Measurements from ENCODE around the gene PCAT6.

DNA sequence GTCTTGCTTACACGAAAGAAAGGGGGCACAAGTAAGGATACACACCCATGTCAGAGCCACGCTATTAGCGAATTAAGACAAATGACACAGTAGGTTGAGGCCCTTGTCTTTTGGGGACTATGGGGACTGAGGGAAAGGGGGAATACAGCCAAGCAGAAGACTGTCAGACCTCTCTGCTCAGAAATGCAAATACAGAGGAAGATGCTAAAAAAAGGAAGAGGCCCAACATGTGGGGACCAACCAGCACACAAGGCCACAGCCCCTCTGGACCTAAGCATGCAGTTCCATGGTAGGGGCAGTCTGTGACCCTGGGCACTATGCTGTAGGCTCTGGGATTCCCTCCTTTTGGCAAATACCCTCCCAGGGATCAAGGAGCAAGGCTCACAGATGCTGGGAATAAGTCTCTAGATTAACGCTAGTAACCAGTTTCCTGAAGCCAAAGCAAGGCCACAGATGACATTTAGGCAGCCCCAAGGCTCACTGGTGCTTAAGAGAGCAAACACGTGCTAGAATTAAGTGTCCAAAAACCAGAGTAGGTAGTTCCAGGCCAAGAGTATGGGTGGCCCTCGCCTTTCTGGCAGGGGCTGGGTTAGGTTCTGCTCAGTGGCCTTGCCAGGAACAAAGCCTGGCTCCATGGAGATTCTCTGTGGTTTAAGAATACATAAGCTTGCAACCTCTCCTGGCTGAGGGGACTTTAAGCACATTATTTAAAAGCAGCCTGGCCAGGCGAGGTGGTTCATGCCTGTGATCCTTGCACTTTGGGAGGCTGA lies 40.0 kb downstream of the PCAT6 start:
- TF ChIP-seq EZH2 (IDR thresholded peaks at IDR 0.05; ENCODE audit: insufficient read depth, poor library complexity, severe bottlenecking), result no peak
- TF ChIP-seq EZH2phosphoT487 (IDR thresholded peaks at IDR 0.05; ENCODE audit: insufficient read depth, low read depth), result no peak

All from GM23248 (cell line).